HG03066 (cell line): ENCODE measurements around the gene FKBP7.
"Not testable (repeated sequence)": the region's sequence is repeated elsewhere in the genome, so short reads cannot be mapped to it uniquely, and the experiment has no call there.

Source experiments
- ATAC-seq: cut with Tn5 transposase; IDR thresholded peaks from one replicate; pipeline ENCODE4 v1.9.1; 2021; ENCODE audit warnings: low read depth; ENCODE audit not compliant: unreplicated experiment

Gene FKBP7

GRCh38 chr2:178450524-178450773, 28.0 kb downstream of the FKBP7 start:
- ATAC-seq: peak; percentile 41

- ATAC-seq: no peak
These were observed 28.5 kb downstream of the FKBP7 start for GRCh38 chr2:178449700-178450523.

GRCh38 chr2:178448968-178449661, 29.3 kb downstream of the FKBP7 start:
- no peak for ATAC-seq

GRCh38 chr2:178441426-178441825, 37.0 kb downstream of the FKBP7 start:
- no peak for ATAC-seq

- no peak for ATAC-seq
These were observed 41.7 kb downstream of the FKBP7 start for GRCh38 chr2:178436662-178437061.

GRCh38 chr2:178429336-178429735, 49.1 kb downstream of the FKBP7 start:
- no peak for ATAC-seq

GRCh38 chr2:178428396-178428806, 50.0 kb downstream of the FKBP7 start:
- ATAC-seq: no peak

- ATAC-seq: no peak
These were observed 50.9 kb downstream of the FKBP7 start for GRCh38 chr2:178427458-178427857.

- ATAC-seq: no peak
These were observed 52.0 kb downstream of the FKBP7 start for GRCh38 chr2:178426388-178426787.

- no peak for ATAC-seq
These were observed 53.1 kb downstream of the FKBP7 start for GRCh38 chr2:178425255-178425827.

- ATAC-seq: not testable (repeated sequence)
These were observed 54.7 kb downstream of the FKBP7 start for GRCh38 chr2:178423746-178424145.

- ATAC-seq: no peak
These were observed 56.3 kb downstream of the FKBP7 start for GRCh38 chr2:178422097-178422496.

GRCh38 chr2:178420463-178420999, 57.9 kb downstream of the FKBP7 start:
- no peak for ATAC-seq

GRCh38 chr2:178419123-178419522, 59.3 kb downstream of the FKBP7 start:
- no peak for ATAC-seq

GRCh38 chr2:178418426-178418825, 60.0 kb downstream of the FKBP7 start:
- ATAC-seq: no peak

- no peak for ATAC-seq
These were observed 60.5 kb downstream of the FKBP7 start for GRCh38 chr2:178417916-178418315.

- ATAC-seq: no peak
These were observed 62.4 kb downstream of the FKBP7 start for GRCh38 chr2:178415979-178416378.

- ATAC-seq: peak; percentile 80
These were observed 63.8 kb downstream of the FKBP7 start for GRCh38 chr2:178414266-178415247.
